ENCODE measurements around the gene NKAIN1.

The NKAIN1 gene

GRCh38 chr1:31238612-31238985 lies 1.1 kb downstream of the NKAIN1 start:
- no peak overlapping the region for H3K4me3 ChIP-seq (ENCODE audit: low read depth, low read length, poor library complexity, severe bottlenecking)
- H3K4me1 ChIP-seq (ENCODE audit: insufficient read depth, low read length, severe bottlenecking): no peaks in the 10 kb centered on the region
- H3K27me3 ChIP-seq (ENCODE audit: insufficient read depth, low read length): peaks cover 26% of the 10 kb centered on the region
- no peak overlapping the region for H2AFZ ChIP-seq (ENCODE audit: low read length)
- no peak overlapping the region for H3K4me2 ChIP-seq (ENCODE audit: low read length)
- no peaks in the 10 kb centered on the region for H3K9me3 ChIP-seq (ENCODE audit: low read length)
- H3K36me3 ChIP-seq (ENCODE audit: insufficient read depth, low read length): no peaks in the 10 kb centered on the region
- H4K20me1 ChIP-seq (ENCODE audit: insufficient read depth, low read length): no peaks in the 10 kb centered on the region
- H3K79me2 ChIP-seq (ENCODE audit: insufficient read depth, low read length): no peaks in the 10 kb centered on the region
- TF ChIP-seq EZH2 (IDR thresholded peaks at IDR 0.05; ENCODE audit: borderline replicate concordance, low read length) (no peak), CTCF (IDR thresholded peaks at IDR 0.05; ENCODE audit: low read length) (no peak)
- no peaks in the 10 kb centered on the region for H3F3A ChIP-seq (ENCODE audit: insufficient read depth, low read length)
- H3K9ac ChIP-seq (ENCODE audit: low read length): no peak overlapping the region
- H3K9me2 ChIP-seq (ENCODE audit: low read depth, low read length): no peaks in the 10 kb centered on the region
- H3K27ac ChIP-seq (ENCODE audit: low read depth, low read length, poor library complexity, severe bottlenecking): no peak overlapping the region

GRCh38 chr1:31234870-31235269 lies 4.8 kb downstream of the NKAIN1 start:
- Histone ChIP-seq H3K9me2 (ENCODE audit: low read depth, low read length) (no peaks in the 10 kb centered on the region), H4K20me1 (ENCODE audit: insufficient read depth, low read length) (no peaks in the 10 kb centered on the region), H3K4me3 (ENCODE audit: low read depth, low read length, poor library complexity, severe bottlenecking) (no peak overlapping the region), H3K79me2 (ENCODE audit: insufficient read depth, low read length) (no peaks in the 10 kb centered on the region), H3K9me3 (ENCODE audit: low read length) (no peaks in the 10 kb centered on the region), H2AFZ (ENCODE audit: low read length) (no peak overlapping the region), H3K27me3 (ENCODE audit: insufficient read depth, low read length) (peaks cover 19% of the 10 kb centered on the region), H3K9ac (ENCODE audit: low read length) (no peak overlapping the region), H3F3A (ENCODE audit: insufficient read depth, low read length) (no peaks in the 10 kb centered on the region), H3K36me3 (ENCODE audit: insufficient read depth, low read length) (no peaks in the 10 kb centered on the region), H3K4me1 (ENCODE audit: insufficient read depth, low read length, severe bottlenecking) (no peaks in the 10 kb centered on the region), H3K4me2 (ENCODE audit: low read length) (no peak overlapping the region), H3K27ac (ENCODE audit: low read depth, low read length, poor library complexity, severe bottlenecking) (no peak overlapping the region)
- no peak for TF ChIP-seq CTCF (IDR thresholded peaks at IDR 0.05; ENCODE audit: low read length)
- no peak for TF ChIP-seq EZH2 (IDR thresholded peaks at IDR 0.05; ENCODE audit: borderline replicate concordance, low read length)

GRCh38 chr1:31234123-31234708 lies 5.5 kb downstream of the NKAIN1 start:
- no peaks in the 10 kb centered on the region for H3F3A ChIP-seq (ENCODE audit: insufficient read depth, low read length)
- H3K9me2 ChIP-seq (ENCODE audit: low read depth, low read length): no peaks in the 10 kb centered on the region
- H3K27me3 ChIP-seq (ENCODE audit: insufficient read depth, low read length): peaks cover 19% of the 10 kb centered on the region
- H3K79me2 ChIP-seq (ENCODE audit: insufficient read depth, low read length): no peaks in the 10 kb centered on the region
- no peak overlapping the region for H3K27ac ChIP-seq (ENCODE audit: low read depth, low read length, poor library complexity, severe bottlenecking)
- no peaks in the 10 kb centered on the region for H4K20me1 ChIP-seq (ENCODE audit: insufficient read depth, low read length)
- no peak overlapping the region for H3K4me3 ChIP-seq (ENCODE audit: low read depth, low read length, poor library complexity, severe bottlenecking)
- H3K36me3 ChIP-seq (ENCODE audit: insufficient read depth, low read length): no peaks in the 10 kb centered on the region
- H3K9ac ChIP-seq (ENCODE audit: low read length): no peak overlapping the region
- H3K4me1 ChIP-seq (ENCODE audit: insufficient read depth, low read length, severe bottlenecking): no peaks in the 10 kb centered on the region
- TF ChIP-seq CTCF (IDR thresholded peaks at IDR 0.05; ENCODE audit: low read length) (no peak), EZH2 (IDR thresholded peaks at IDR 0.05; ENCODE audit: borderline replicate concordance, low read length) (no peak)
- no peaks in the 10 kb centered on the region for H3K9me3 ChIP-seq (ENCODE audit: low read length)
- H2AFZ ChIP-seq (ENCODE audit: low read length): no peak overlapping the region
- no peak overlapping the region for H3K4me2 ChIP-seq (ENCODE audit: low read length)
